Thymus (tissue), 11 donors: ENCODE measurements around the gene SGO2. TPM values are rescaled to one million over a fixed set of nuclear protein-coding genes. Genes with fewer than 3 reads are reported as not detected.

Experiments
- DNase-seq, 9 donors: peaks; one replicate each; pipeline ENCODE4 v3.0.0-alpha.2; 2013; ENCODE audit warnings: low spot score in 9 of 9, low read depth in 6 of 9, missing footprints in 1 of 9
- H3K27ac ChIP-seq, 2 donors: one replicate each; pipeline ENCODE4 v1.5.1; 2013; ENCODE audit warnings: control low read depth in 1 of 2, low read depth in 1 of 2, low read length in 1 of 2, mild to moderate bottlenecking in 1 of 2, moderate library complexity in 1 of 2
- H3K27me3 ChIP-seq, 2 donors: one replicate each; pipeline ENCODE4 v1.5.1; 2013; ENCODE audit warnings: low read length in 1 of 2; ENCODE audit not compliant: control insufficient read depth in 2 of 2, insufficient read depth in 1 of 2
- H3K36me3 ChIP-seq, 2 donors: one replicate each; pipeline ENCODE4 v1.5.1; 2013; ENCODE audit warnings: low read length in 1 of 2, mild to moderate bottlenecking in 1 of 2, moderate library complexity in 1 of 2; ENCODE audit not compliant: control insufficient read depth in 2 of 2, insufficient read depth in 2 of 2
- H3K4me1 ChIP-seq, 2 donors: one replicate each; pipeline ENCODE4 v1.5.1; 2013; ENCODE audit warnings: low read length in 2 of 2; ENCODE audit not compliant: control insufficient read depth in 2 of 2, insufficient read depth in 2 of 2
- H3K4me3 ChIP-seq, 2 donors: one replicate each; pipeline ENCODE4 v1.5.1; 2013; ENCODE audit warnings: low read length in 2 of 2, control low read depth in 1 of 2, mild to moderate bottlenecking in 1 of 2
- H3K9me3 ChIP-seq, 2 donors: one replicate each; pipeline ENCODE4 v1.5.1; 2013; ENCODE audit warnings: low read length in 1 of 2, mild to moderate bottlenecking in 1 of 2; ENCODE audit not compliant: control insufficient read depth in 2 of 2, insufficient read depth in 1 of 2
- WGBS: extraction: QIAGEN DNeasy Blood & Tissue Kit; methylation state at CpG from one replicate; pipeline ENCODE4 v1.1.7; 2013; 5-methylcytosine and 5-hydroxymethylcytosine counted together
- polyA plus RNA-seq: library from polyadenylated mRNA; stranded (reverse); fragments of 200-250 nt; gene quantifications from one replicate; pipeline ENCODE4 v1.2.3, GENCODE V29; 2013
- total RNA-seq: library from RNA; stranded (reverse); fragments of 120-200 nt; gene quantifications from one replicate; pipeline ENCODE4 v1.2.4, GENCODE V29; 2013
- donor health status: healthy.

Gene SGO2
- total and polyA plus RNA-seq, 2 donors, result 4.2 to 19.7 TPM

DNA sequence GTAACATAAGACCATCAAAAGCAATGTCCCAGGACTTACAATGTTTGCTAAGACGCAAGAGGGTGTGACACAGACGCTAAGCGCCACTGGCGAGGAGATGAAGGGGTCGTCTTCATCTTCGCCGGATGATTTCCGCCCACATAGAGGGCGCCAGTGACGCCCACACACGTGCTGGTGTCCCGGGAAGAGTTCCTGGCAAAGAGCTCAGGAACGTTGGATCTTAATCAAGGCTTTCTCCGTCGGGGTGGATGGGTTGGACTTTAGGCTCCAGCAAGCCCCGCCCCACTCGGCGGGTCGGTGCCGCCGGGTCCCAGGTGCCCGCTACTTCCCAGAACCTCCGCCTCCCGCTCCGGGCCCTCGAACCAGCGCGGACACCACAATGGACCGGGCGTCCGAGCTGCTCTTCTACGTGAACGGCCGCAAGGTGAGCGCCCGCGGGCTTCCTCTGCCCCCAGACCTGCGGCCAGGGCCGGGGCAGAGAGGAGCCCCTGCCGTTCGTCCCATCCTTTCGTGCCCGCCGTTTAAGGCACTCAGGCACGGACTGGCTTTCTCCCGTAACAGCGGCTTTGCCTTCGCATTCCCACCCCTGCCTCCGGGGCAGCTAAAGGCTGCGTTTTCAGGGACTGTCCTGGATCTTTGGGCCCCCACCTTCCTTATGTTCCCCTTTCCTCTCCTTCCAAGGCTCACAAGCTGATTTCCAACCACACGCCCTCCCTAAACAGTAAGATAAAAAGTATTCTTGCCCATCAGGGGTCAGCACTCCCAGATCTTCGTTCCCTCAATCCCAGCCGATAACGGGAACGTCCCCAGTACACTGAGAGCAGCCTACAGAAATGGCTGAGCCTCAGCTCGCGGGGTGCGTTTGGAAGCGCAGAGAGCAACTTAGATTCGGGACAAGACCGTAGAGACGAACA lies 60.0 kb downstream of the SGO2 start, which contains the start of gene AOX1:
Gene AOX1 (plus strand): TSS at position 285 of the 914 bp plus-strand sequence. CDS start 95 bp downstream, at position 380.
- peak in 6 of 9 donors; percentile 20 to 68 (median 44) for DNase-seq
- Histone ChIP-seq H3K36me3 (peaks cover 0 to 5% of the 10 kb centered on the region in 2 donors), H3K4me3 (peak within 1 kb of the TSS; percentile 43 to 60), H3K9me3 (no peaks in the 10 kb centered on the region), H3K27me3 (peaks cover 0 to 12% of the 10 kb centered on the region in 2 donors), H3K27ac (no peak within 1 kb of the TSS), H3K4me1 (peaks cover 3 to 11% of the 10 kb centered on the region in 2 donors)
- WGBS, result 9% methylated on average over 62 of the region's 62 CpGs

- H3K9me3 ChIP-seq, result no peaks in the 10 kb centered on the region
- 79% methylated on average over 9 of the region's 9 CpGs for WGBS
- peaks cover 0 to 5% of the 10 kb centered on the region in 2 donors for H3K36me3 ChIP-seq
- no peak for DNase-seq
- peaks cover 3 to 11% of the 10 kb centered on the region in 2 donors for H3K4me1 ChIP-seq
- H3K27ac ChIP-seq, result no peak overlapping the region
- H3K27me3 ChIP-seq, result peaks cover 0 to 12% of the 10 kb centered on the region in 2 donors
- no peak overlapping the region for H3K4me3 ChIP-seq
Measured at GRCh38 chr2:200586644-200586975, 60.6 kb downstream of the SGO2 start.

GRCh38 chr2:200587007-200587616 lies 61.1 kb downstream of the SGO2 start:
- peaks cover 0 to 5% of the 10 kb centered on the region in 2 donors for H3K36me3 ChIP-seq
- no peak for DNase-seq
- no peak overlapping the region for H3K4me3 ChIP-seq
- no peaks in the 10 kb centered on the region for H3K9me3 ChIP-seq
- 95% methylated on average over 9 of the region's 9 CpGs for WGBS
- peaks cover 3 to 11% of the 10 kb centered on the region in 2 donors for H3K4me1 ChIP-seq
- H3K27me3 ChIP-seq, result peaks cover 0 to 12% of the 10 kb centered on the region in 2 donors
- no peak overlapping the region for H3K27ac ChIP-seq

DNA sequence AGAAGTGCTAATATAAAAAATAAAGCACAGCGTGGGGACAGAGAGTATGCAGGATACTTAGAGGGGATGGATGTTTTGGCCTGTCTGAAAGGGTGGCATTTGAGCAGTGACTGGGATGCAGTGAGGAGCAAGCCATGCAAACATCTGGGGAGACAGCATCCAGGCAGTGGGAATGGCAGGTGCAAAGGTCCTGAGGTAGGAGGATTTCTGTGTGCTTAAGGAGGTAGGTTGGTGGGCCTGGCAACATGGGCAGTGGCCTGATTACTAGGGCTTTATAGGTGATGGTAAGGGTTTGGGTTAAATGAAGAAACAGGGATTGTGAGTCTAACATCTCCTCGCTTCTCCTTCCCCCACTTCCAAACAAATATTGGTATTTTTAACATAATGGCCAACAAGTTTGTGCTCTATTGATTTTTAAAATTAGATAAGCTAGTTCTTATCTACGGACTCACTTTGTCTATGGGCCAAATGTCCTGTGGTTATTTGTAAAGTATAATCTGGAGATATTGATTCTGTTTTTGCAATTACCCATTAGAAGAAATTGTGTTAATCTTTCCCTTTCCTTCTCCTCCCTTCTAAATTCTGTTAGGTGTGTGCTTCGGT lies 62.2 kb downstream of the SGO2 start:
- DNase-seq, result no peak
- WGBS, result 96% methylated on average over 4 of the region's 4 CpGs
- peaks cover 0 to 12% of the 10 kb centered on the region in 2 donors for H3K27me3 ChIP-seq
- H3K9me3 ChIP-seq, result no peaks in the 10 kb centered on the region
- H3K36me3 ChIP-seq, result peaks cover 0 to 5% of the 10 kb centered on the region in 2 donors
- no peak overlapping the region for H3K27ac ChIP-seq
- H3K4me3 ChIP-seq, result no peak overlapping the region
- peaks cover 3 to 11% of the 10 kb centered on the region in 2 donors for H3K4me1 ChIP-seq

DNA sequence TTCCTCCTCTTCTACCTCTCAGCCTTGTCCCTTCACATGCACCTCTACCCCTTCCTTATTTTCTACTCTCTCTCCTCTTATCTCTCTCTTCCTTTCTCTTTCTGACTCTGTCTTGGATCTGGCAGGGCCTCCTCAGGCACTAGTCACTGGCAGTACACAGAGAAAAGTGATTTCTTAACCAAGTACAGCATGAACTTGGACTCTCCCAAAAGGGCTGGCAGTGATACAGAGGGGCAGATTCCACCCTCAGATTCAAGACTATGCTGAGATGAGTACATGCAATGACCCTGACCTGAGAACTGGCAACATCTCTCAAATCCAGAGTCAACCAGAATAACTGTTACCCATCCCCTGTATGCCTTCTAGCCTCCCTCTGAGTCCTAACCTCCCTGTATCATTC lies 64.1 kb downstream of the SGO2 start:
- H3K27ac ChIP-seq, result no peak overlapping the region
- H3K27me3 ChIP-seq, result peaks cover 0 to 12% of the 10 kb centered on the region in 2 donors

GRCh38 chr2:200591308-200591707 lies 65.3 kb downstream of the SGO2 start:
- WGBS, result 95% methylated on average over 5 of the region's 5 CpGs
- Histone ChIP-seq H3K36me3 (no peaks in the 10 kb centered on the region), H3K4me3 (no peak overlapping the region), H3K4me1 (peaks cover 0 to 1% of the 10 kb centered on the region in 2 donors), H3K27me3 (peaks cover 0 to 4% of the 10 kb centered on the region in 2 donors), H3K9me3 (no peaks in the 10 kb centered on the region), H3K27ac (no peak overlapping the region)
- DNase-seq, result no peak

More for the DNA sequence above, 64.1 kb downstream of the SGO2 start:
- H3K4me1 ChIP-seq, result peaks cover 0 to 11% of the 10 kb centered on the region in 2 donors
- no peak for DNase-seq
- no peaks in the 10 kb centered on the region for H3K36me3 ChIP-seq
- no peak overlapping the region for H3K4me3 ChIP-seq
- no peaks in the 10 kb centered on the region for H3K9me3 ChIP-seq

- H3K27me3 ChIP-seq, result no peaks in the 10 kb centered on the region
- no peaks in the 10 kb centered on the region for H3K9me3 ChIP-seq
- H3K4me3 ChIP-seq, result no peak overlapping the region
- H3K4me1 ChIP-seq, result no peaks in the 10 kb centered on the region
- H3K36me3 ChIP-seq, result no peaks in the 10 kb centered on the region
- peak in 3 of 9 donors; percentile 13 to 48 (median 31) for DNase-seq
- 93% methylated on average over 1 of the region's 1 CpG for WGBS
- no peak overlapping the region for H3K27ac ChIP-seq
Measured at GRCh38 chr2:200592406-200593075, 66.5 kb downstream of the SGO2 start.

DNA sequence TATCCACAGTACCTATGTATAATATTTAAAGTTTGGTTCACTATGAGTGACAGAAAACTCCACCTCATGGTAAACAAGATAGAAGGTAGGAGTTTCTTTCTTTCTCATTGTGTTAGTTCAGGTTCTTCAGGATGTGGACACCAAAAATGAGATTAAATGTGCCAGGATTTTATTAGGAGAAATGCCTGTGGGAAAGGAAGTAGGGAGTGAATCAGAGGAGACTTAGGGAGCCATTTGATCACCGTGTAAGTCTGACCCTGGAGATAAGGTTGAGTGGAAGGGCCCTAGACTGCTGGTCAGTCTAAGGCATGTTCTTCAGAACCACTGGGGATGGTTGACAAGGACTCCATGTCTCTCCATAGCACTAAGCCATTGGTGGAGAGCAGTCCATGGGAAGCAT lies 67.9 kb downstream of the SGO2 start:
- Histone ChIP-seq H3K4me1 (no peaks in the 10 kb centered on the region), H3K27ac (no peak overlapping the region), H3K4me3 (no peak overlapping the region), H3K27me3 (no peaks in the 10 kb centered on the region), H3K9me3 (no peaks in the 10 kb centered on the region), H3K36me3 (no peaks in the 10 kb centered on the region)
- no peak for DNase-seq
- WGBS, result 85% methylated on average over 1 of the region's 1 CpG
